SU-DHL-6 (cell line): ENCODE data around the gene C19orf53.
"Not testable (repeated sequence)": the region's sequence is repeated elsewhere in the genome, so short reads cannot be mapped to it uniquely, and the experiment has no call there.

Source experiments
- H2AFZ ChIP-seq: fragments of 200-600 bp; sonication (generic); 2 replicates; pipeline ENCODE4 v1.6.1; 2014; ENCODE audit warnings: low read depth, mild to moderate bottlenecking, moderate library complexity, mixed read lengths, antibody characterized with exemption, low read length; ENCODE audit not compliant: severe bottlenecking
- H3F3A ChIP-seq: fragments of 200-600 bp; shearing (Covaris generic); 2 replicates; pipeline ENCODE4 v1.6.0; 2016; ENCODE audit warnings: antibody characterized with exemption, mild to moderate bottlenecking; ENCODE audit not compliant: insufficient read depth
- H3K27ac ChIP-seq: fragments of 200-600 bp; sonication (generic); 2 replicates; pipeline ENCODE4 v1.5.1; 2016; ENCODE audit warnings: low read depth, mild to moderate bottlenecking, low read length, moderate library complexity, mixed read lengths
- H3K27me3 ChIP-seq: fragments of 200-600 bp; sonication (generic), shearing (Covaris generic); 2 replicates; pipeline ENCODE4 v1.6.0; 2014; ENCODE audit warnings: mild to moderate bottlenecking, low read length
- H3K36me3 ChIP-seq: fragments of 200-600 bp; sonication (generic); 2 replicates; pipeline ENCODE4 v1.6.1; 2014; ENCODE audit warnings: mild to moderate bottlenecking, low read length, mixed read lengths
- H3K4me2 ChIP-seq: fragments of 300-600, 200-600 bp; shearing (Covaris generic), sonication (generic); 2 replicates; pipeline ENCODE4 v1.6.0; 2014; ENCODE audit warnings: low read length, low read depth, mild to moderate bottlenecking; ENCODE audit not compliant: poor library complexity, severe bottlenecking
- H3K4me3 ChIP-seq: fragments of 200-600 bp; sonication (generic); 2 replicates; pipeline ENCODE4 v1.5.1; 2014; ENCODE audit warnings: antibody characterized with exemption, low read length, mild to moderate bottlenecking, mixed read lengths; ENCODE audit not compliant: insufficient read depth, poor library complexity, severe bottlenecking
- H3K79me2 ChIP-seq: fragments of 200-600 bp; sonication (generic); 2 replicates; pipeline ENCODE4 v1.6.1; 2014; ENCODE audit warnings: mild to moderate bottlenecking, low read length, moderate library complexity; ENCODE audit not compliant: insufficient read depth
- H3K9ac ChIP-seq: fragments of 200-600 bp; sonication (generic); 2 replicates; pipeline ENCODE4 v1.7.0; 2014; ENCODE audit warnings: mild to moderate bottlenecking, low read length
- H3K9me2 ChIP-seq: fragments of 200-600 bp; sonication (generic); replicated peaks from 2 replicates; pipeline ENCODE4 v1.6.1; 2014; ENCODE audit warnings: low read length; ENCODE audit not compliant: insufficient read depth
- H3K9me3 ChIP-seq: fragments of 200-600 bp; sonication (generic); 2 replicates; pipeline ENCODE4 v1.6.1; 2014; ENCODE audit warnings: low read length, mixed read lengths; ENCODE audit not compliant: insufficient read depth
- H4K20me1 ChIP-seq: fragments of 200-600 bp; sonication (generic); 2 replicates; pipeline ENCODE4 v1.6.1; 2014; ENCODE audit warnings: low read depth, mild to moderate bottlenecking, antibody characterized with exemption, low read length, moderate library complexity, mixed read lengths
- CTCF ChIP-seq: fragments of 200-600 bp; sonication (generic); IDR thresholded peaks from one replicate; pipeline ENCODE4 v1.5.1; 2017; ENCODE audit warnings: antibody characterized with exemption, mild to moderate bottlenecking, low read length, moderate library complexity; ENCODE audit not compliant: insufficient read depth, poor library complexity, severe bottlenecking
- EZH2phosphoT487 ChIP-seq: fragments of 200-600 bp; sonication (generic), shearing (Covaris generic); conservative IDR thresholded peaks from 2 replicates; pipeline ENCODE4 v1.6.1; 2018; ENCODE audit warnings: mild to moderate bottlenecking, antibody characterized with exemption, low read length, moderate library complexity, mixed read lengths

Gene C19orf53

GRCh38 chr19:13784731-13785452 lies 10.6 kb downstream of the C19orf53 start:
- Histone ChIP-seq H3K79me2 (no peaks in the 10 kb centered on the region), H3K9ac (no peak overlapping the region), H3K27ac (no peak overlapping the region), H3K4me3 (no peak overlapping the region), H2AFZ (peak overlapping the region; percentile 21), H3K36me3 (no peaks in the 10 kb centered on the region), H3K4me2 (no peak overlapping the region), H3F3A (peaks cover 11% of the 10 kb centered on the region; the same call in 1 of the 2 replicates), H4K20me1 (no peaks in the 10 kb centered on the region), H3K9me3 (no peaks in the 10 kb centered on the region), H3K27me3 (no peaks in the 10 kb centered on the region), H3K9me2 (no peaks in the 10 kb centered on the region)
- TF ChIP-seq EZH2phosphoT487, result no peak
- peak; percentile 52 for TF ChIP-seq CTCF

- H4K20me1 ChIP-seq, result no peaks in the 10 kb centered on the region
- peak overlapping the region; percentile 51 for H2AFZ ChIP-seq
- TF ChIP-seq EZH2phosphoT487 (no peak), CTCF (no peak)
- peak overlapping the region; percentile 45 for H3K27ac ChIP-seq
- H3K36me3 ChIP-seq, result no peaks in the 10 kb centered on the region
- H3K4me2 ChIP-seq, result peak overlapping the region; percentile 39
- no peaks in the 10 kb centered on the region for H3K9me2 ChIP-seq
- no peak overlapping the region for H3K4me3 ChIP-seq
- H3F3A ChIP-seq, result peaks cover 9% of the 10 kb centered on the region; the same call in 1 of the 2 replicates
- no peaks in the 10 kb centered on the region for H3K79me2 ChIP-seq
- no peaks in the 10 kb centered on the region for H3K9me3 ChIP-seq
- peak overlapping the region; percentile 7; the same call in 1 of the 2 replicates for H3K9ac ChIP-seq
- H3K27me3 ChIP-seq, result no peaks in the 10 kb centered on the region
Observed at GRCh38 chr19:13788991-13789390, 14.7 kb downstream of the C19orf53 start.

DNA sequence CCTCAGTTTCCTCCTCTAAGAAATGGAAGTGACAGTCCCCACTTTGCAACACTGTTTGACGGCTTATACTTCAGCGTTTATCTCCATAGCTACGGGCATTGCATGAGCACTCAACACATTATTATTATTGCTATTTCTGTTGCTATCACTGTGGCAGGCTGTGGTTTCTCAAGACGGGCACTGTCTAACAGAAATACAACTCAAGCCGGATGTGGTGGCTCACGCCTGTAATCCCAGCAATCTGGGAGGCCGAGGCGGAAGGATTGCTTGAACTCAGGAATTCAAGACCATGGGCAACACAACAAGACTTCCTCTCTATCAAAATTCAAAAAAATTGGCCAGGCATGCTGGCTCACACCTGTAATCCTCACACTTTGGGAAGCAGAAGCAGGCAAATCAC lies 16.1 kb downstream of the C19orf53 start:
- H4K20me1 ChIP-seq, result no peaks in the 10 kb centered on the region
- H3K4me3 ChIP-seq, result no peak overlapping the region
- H3K9ac ChIP-seq, result no peak overlapping the region
- no peaks in the 10 kb centered on the region for H3K9me2 ChIP-seq
- H2AFZ ChIP-seq, result no peak overlapping the region
- no peaks in the 10 kb centered on the region for H3K36me3 ChIP-seq
- H3K27ac ChIP-seq, result 0 out of 2 replicates have a peak overlapping the region, but pooled peaks have one; percentile 18
- H3K4me2 ChIP-seq, result peak overlapping the region; percentile 35
- H3K27me3 ChIP-seq, result no peaks in the 10 kb centered on the region
- no peaks in the 10 kb centered on the region for H3K9me3 ChIP-seq
- no peaks in the 10 kb centered on the region for H3K79me2 ChIP-seq
- TF ChIP-seq CTCF (no peak), EZH2phosphoT487 (no peak)
- H3F3A ChIP-seq, result peaks cover 9% of the 10 kb centered on the region; the same call in 1 of the 2 replicates

- H3K79me2 ChIP-seq, H4K20me1 ChIP-seq, H3K27me3 ChIP-seq, H3K4me2 ChIP-seq, H3F3A ChIP-seq, H3K4me3 ChIP-seq, H2AFZ ChIP-seq, H3K36me3 ChIP-seq, H3K9me3 ChIP-seq, H3K27ac ChIP-seq, H3K9me2 ChIP-seq, H3K9ac ChIP-seq: not testable (repeated sequence)
Observed at GRCh38 chr19:13793317-13793716, 19.1 kb downstream of the C19orf53 start.
